A673 (cell line): ENCODE results near the gene NAPA. TPM values are rescaled to one million over a fixed set of nuclear protein-coding genes. Genes with fewer than 3 reads are reported as not detected.

Experiments used
- BruUV-seq: library from RNA; stranded (reverse); fragments of 400-500 nt; replicated peaks from 2 replicates; lab custom pipeline; 2021; lab: Mats Ljungman, UMichigan
- CTCF ChIA-PET: fragments of 300-600 bp; sonication (Branson Sonifier 250); formaldehyde crosslinking; loops from one replicate; lab custom pipeline; 2022; ENCODE audit warnings: antibody characterized with exemption; lab: Charles Lee
- POLR2A ChIA-PET: fragments of 300-600 bp; sonication (Branson Sonifier 250); formaldehyde crosslinking; loops from one replicate; lab custom pipeline; 2022; ENCODE audit warnings: antibody characterized with exemption; ENCODE audit not compliant: low non-redundant PET; lab: Charles Lee
- DNase-seq: peaks from one replicate; pipeline ENCODE4 v3.0.0-alpha.2; 2015; ENCODE audit warnings: low spot score
- H3K27ac ChIP-seq: fragments of 200-600 bp; sonication (generic); 2 replicates; pipeline ENCODE4 v1.5.1; 2016; ENCODE audit warnings: mixed run types, low read depth, mild to moderate bottlenecking, mixed read lengths, antibody characterized with exemption, low read length; ENCODE audit not compliant: poor library complexity, severe bottlenecking
- H3K27me3 ChIP-seq: fragments of 200-600 bp; sonication (generic); replicated peaks from 2 replicates; pipeline ENCODE4 v1.6.1; 2017; ENCODE audit warnings: mixed run types, low read depth, mild to moderate bottlenecking, mixed read lengths, antibody characterized with exemption, low read length; ENCODE audit not compliant: insufficient read depth, poor library complexity
- H3K36me3 ChIP-seq: fragments of 200-600 bp; sonication (generic); 2 replicates; pipeline ENCODE4 v1.6.1; 2016; ENCODE audit warnings: mixed run types, mild to moderate bottlenecking, mixed read lengths, antibody characterized with exemption, low read length; ENCODE audit not compliant: insufficient read depth, poor library complexity, severe bottlenecking
- H3K4me1 ChIP-seq: fragments of 200-600 bp; sonication (generic); 2 replicates; pipeline ENCODE4 v1.6.1; 2017; ENCODE audit warnings: mixed run types, mild to moderate bottlenecking, mixed read lengths, antibody characterized with exemption, low read length; ENCODE audit not compliant: insufficient read depth, poor library complexity, severe bottlenecking
- H3K4me3 ChIP-seq: fragments of 200-600 bp; sonication (generic); 2 replicates; pipeline ENCODE4 v1.5.1; 2016; ENCODE audit warnings: low read depth, mixed run types, mild to moderate bottlenecking, mixed read lengths, low read length; ENCODE audit not compliant: poor library complexity, severe bottlenecking
- H3K9me3 ChIP-seq: fragments of 200-600 bp; sonication (generic); 2 replicates; pipeline ENCODE4 v1.6.1; 2016; ENCODE audit warnings: mixed run types, low read depth, mild to moderate bottlenecking, mixed read lengths, antibody characterized with exemption, low read length; ENCODE audit not compliant: poor library complexity, severe bottlenecking
- CTCF ChIP-seq: fragments of 300-800, 200-600 bp; sonication (generic); conservative IDR thresholded peaks from 2 replicates; pipeline ENCODE4 v1.5.1; 2017; ENCODE audit warnings: low read depth, mild to moderate bottlenecking, antibody characterized with exemption, low read length, moderate library complexity, mixed read lengths
- EZH2 ChIP-seq: fragments of 200-600 bp; sonication (generic); IDR thresholded peaks from 2 replicates; pipeline ENCODE4 v1.6.1; 2017; ENCODE audit warnings: borderline replicate concordance, low read depth, mild to moderate bottlenecking, mixed read lengths, antibody characterized with exemption, low read length; ENCODE audit not compliant: poor library complexity, severe bottlenecking
- intact Hi-C: fragments of 100-400 bp; cut with micrococcal nuclease; formaldehyde crosslinking; loops from one replicate; pipeline ENCODE4 v1.10.0; 2022; ENCODE audit not compliant: unreplicated experiment
- total RNA-seq: library from RNA; stranded (reverse); gene quantifications from 2 replicates; pipeline ENCODE4 v1.2.3, GENCODE V29; 2021

NAPA gene
- total RNA-seq, 1 experiment from 2014 or later, result 90.9 TPM

GRCh38 chr19:47471381-47471732 is 43.5 kb downstream of the NAPA start:
- no TSS peak for BruUV-seq
- Histone ChIP-seq H3K27me3 (no peaks in the 10 kb centered on the region), H3K9me3 (no peaks in the 10 kb centered on the region), H3K27ac (no peak overlapping the region), H3K4me1 (peaks cover 9% of the 10 kb centered on the region), H3K36me3 (no peaks in the 10 kb centered on the region), H3K4me3 (peak overlapping the region; percentile 62)
- ChIA-PET POLR2A (no interaction called here), CTCF (no interaction called here)
- TF ChIP-seq EZH2, result no peak
- no peak for TF ChIP-seq CTCF
- intact Hi-C loops, result no loop called here
- no peak for DNase-seq

GRCh38 chr19:47470447-47471195 is 44.2 kb downstream of the NAPA start:
- POLR2A ChIA-PET, result no interaction called here
- TF ChIP-seq CTCF, result no peak
- TF ChIP-seq EZH2, result no peak
- Histone ChIP-seq H3K4me1 (peaks cover 9% of the 10 kb centered on the region), H3K4me3 (peak overlapping the region; percentile 62), H3K9me3 (no peaks in the 10 kb centered on the region), H3K36me3 (no peaks in the 10 kb centered on the region), H3K27ac (no peak overlapping the region), H3K27me3 (no peaks in the 10 kb centered on the region)
- intact Hi-C loops, result no loop called here
- CTCF ChIA-PET, result interaction anchor here (0.6 kb wide), 1 partner anchor 899 kb away, joined by 3 read pairs; no protein-coding TSS in a partner anchor
- no peak for DNase-seq
- no TSS peak for BruUV-seq

GRCh38 chr19:47469719-47470118 is 45.1 kb downstream of the NAPA start:
- peaks cover 9% of the 10 kb centered on the region for H3K4me1 ChIP-seq

More at GRCh38 chr19:47469719-47470118, 45.1 kb downstream of the NAPA start:
- no peak for TF ChIP-seq CTCF
- TF ChIP-seq EZH2, result no peak
- no peaks in the 10 kb centered on the region for H3K36me3 ChIP-seq
- no peaks in the 10 kb centered on the region for H3K9me3 ChIP-seq
- intact Hi-C loops, result no loop called here
- no peaks in the 10 kb centered on the region for H3K27me3 ChIP-seq
- H3K27ac ChIP-seq, result no peak overlapping the region
- DNase-seq, result no peak
- CTCF ChIA-PET, result no interaction called here
- POLR2A ChIA-PET, result no interaction called here
- BruUV-seq, result no TSS peak
- no peak overlapping the region for H3K4me3 ChIP-seq
